WTC11 (cell line): Measurements from ENCODE around the gene RBPMS2. TPM values are rescaled to one million over a fixed set of nuclear protein-coding genes. Genes with fewer than 3 reads are reported as not detected.
A peak's percentile ranks its signal among the peaks of the same experiment; 100 is the strongest.

Experiments
- CBFB ChIP-seq: sonication (generic); formaldehyde crosslinking; IDR thresholded peaks from 2 replicates; pipeline ENCODE4 v1.8.1; 2022; ENCODE audit warnings: mild to moderate bottlenecking, low read depth, missing genetic modification reagents
- FOXK1 ChIP-seq: sonication (generic); formaldehyde crosslinking; IDR thresholded peaks from 2 replicates; pipeline ENCODE4 v1.8.0; 2022; ENCODE audit warnings: mild to moderate bottlenecking, moderate library complexity, missing genetic modification reagents
- FOXP1 ChIP-seq: sonication (generic); formaldehyde crosslinking; IDR thresholded peaks from 2 replicates; pipeline ENCODE4 v1.8.0; 2022; ENCODE audit warnings: missing genetic modification reagents, mild to moderate bottlenecking, moderate library complexity, borderline replicate concordance
- GABPB1 ChIP-seq: sonication (generic); formaldehyde crosslinking; IDR thresholded peaks from 2 replicates; pipeline ENCODE4 v1.8.1; 2023; ENCODE audit warnings: mild to moderate bottlenecking, missing genetic modification reagents
- IRF2 ChIP-seq: sonication (generic); formaldehyde crosslinking; IDR thresholded peaks from 2 replicates; pipeline ENCODE4 v1.8.0; 2022; ENCODE audit warnings: low read depth, missing genetic modification reagents, borderline replicate concordance
- JUN ChIP-seq: sonication (generic); formaldehyde crosslinking; IDR thresholded peaks from 2 replicates; pipeline ENCODE4 v1.8.0; 2023; ENCODE audit warnings: mild to moderate bottlenecking, missing genetic modification reagents
- MXD4 ChIP-seq: fragments of 250-450 bp; sonication (Bioruptor Pico); IDR thresholded peaks from 2 replicates; pipeline ENCODE4 v1.8.0; 2021; ENCODE audit warnings: mild to moderate bottlenecking, moderate library complexity, borderline replicate concordance
- NFE2L1 ChIP-seq: sonication (generic); formaldehyde crosslinking; IDR thresholded peaks from 2 replicates; pipeline ENCODE4 v1.8.1; 2023; ENCODE audit warnings: missing genetic modification reagents
- OVOL2 ChIP-seq: fragments of 250-450 bp; sonication (Bioruptor Pico); IDR thresholded peaks from 2 replicates; pipeline ENCODE4 v1.9.0; 2021; ENCODE audit warnings: mild to moderate bottlenecking, borderline replicate concordance
- SMAD3 ChIP-seq: sonication (generic); formaldehyde crosslinking; IDR thresholded peaks from 2 replicates; pipeline ENCODE4 v1.8.0; 2022; ENCODE audit warnings: missing genetic modification reagents, mild to moderate bottlenecking, borderline replicate concordance
- SP1 ChIP-seq: sonication (generic); formaldehyde crosslinking; conservative IDR thresholded peaks from 2 replicates; pipeline ENCODE4 v1.8.1; 2022; ENCODE audit warnings: missing genetic modification reagents
- ZNF138 ChIP-seq: sonication (generic); formaldehyde crosslinking; conservative IDR thresholded peaks from 2 replicates; pipeline ENCODE4 v1.8.1; 2022; ENCODE audit warnings: mild to moderate bottlenecking, moderate library complexity, missing genetic modification reagents
- ZNF396 ChIP-seq: fragments of 250-450 bp; sonication (Bioruptor Pico); IDR thresholded peaks from 2 replicates; pipeline ENCODE4 v1.8.0; 2021; ENCODE audit warnings: mild to moderate bottlenecking, moderate library complexity, borderline replicate concordance
- ZNF423 ChIP-seq: fragments of 250-450 bp; sonication (Bioruptor Pico); IDR thresholded peaks from 2 replicates; pipeline ENCODE4 v2.1.2; 2022; ENCODE audit warnings: mild to moderate bottlenecking, moderate library complexity
- ZNF671 ChIP-seq: fragments of 250-450 bp; sonication (Bioruptor Pico); IDR thresholded peaks from 2 replicates; pipeline ENCODE4 v1.8.0; 2021; ENCODE audit warnings: mild to moderate bottlenecking
- total RNA-seq: library from RNA; stranded (reverse); gene quantifications from 3 replicates; pipeline ENCODE4 v1.2.3, GENCODE V29; 2021
- TF ChIP-seq, protein P1 (sequence below): sonication (generic); formaldehyde crosslinking; IDR thresholded peaks from 2 replicates; pipeline ENCODE4 v1.8.0; 2022; ENCODE audit warnings: mild to moderate bottlenecking, missing genetic modification reagents
- TF ChIP-seq, protein P2 (sequence below): sonication (generic); formaldehyde crosslinking; IDR thresholded peaks from 2 replicates; pipeline ENCODE4 v1.8.1; 2022; ENCODE audit warnings: low read depth, mild to moderate bottlenecking, moderate library complexity, missing genetic modification reagents, borderline replicate concordance
- TF ChIP-seq, protein P3 (sequence below): sonication (generic); formaldehyde crosslinking; IDR thresholded peaks from 2 replicates; pipeline ENCODE4 v1.8.0; 2022; ENCODE audit warnings: mild to moderate bottlenecking, missing genetic modification reagents
- TF ChIP-seq, protein P4 (sequence below): sonication (generic); formaldehyde crosslinking; IDR thresholded peaks from 2 replicates; pipeline ENCODE4 v1.8.0; 2022; ENCODE audit warnings: mild to moderate bottlenecking, missing genetic modification reagents
- TF ChIP-seq, protein P5 (sequence below): sonication (generic); formaldehyde crosslinking; IDR thresholded peaks from 2 replicates; pipeline ENCODE4 v1.8.1; 2023; ENCODE audit warnings: mild to moderate bottlenecking, missing genetic modification reagents
- TF ChIP-seq, protein P6 (sequence below): sonication (generic); formaldehyde crosslinking; IDR thresholded peaks from 2 replicates; pipeline ENCODE4 v1.8.0; 2022; ENCODE audit warnings: missing genetic modification reagents
- TF ChIP-seq, protein P7 (sequence below): sonication (generic); formaldehyde crosslinking; IDR thresholded peaks from 2 replicates; pipeline ENCODE4 v1.8.1; 2022; ENCODE audit warnings: mild to moderate bottlenecking, missing genetic modification reagents, moderate library complexity, borderline replicate concordance
- TF ChIP-seq, protein P8 (sequence below): sonication (generic); formaldehyde crosslinking; IDR thresholded peaks from 2 replicates; pipeline ENCODE4 v1.8.0; 2023; ENCODE audit warnings: mild to moderate bottlenecking, missing genetic modification reagents
- TF ChIP-seq, protein P9 (sequence below): fragments of 250-450 bp; sonication (Bioruptor Pico); IDR thresholded peaks from 2 replicates; pipeline ENCODE4 v1.9.0; 2021; ENCODE audit warnings: mild to moderate bottlenecking

Gene RBPMS2
- total RNA-seq, 1 experiment from 2014 or later, result 195 TPM

DNA sequence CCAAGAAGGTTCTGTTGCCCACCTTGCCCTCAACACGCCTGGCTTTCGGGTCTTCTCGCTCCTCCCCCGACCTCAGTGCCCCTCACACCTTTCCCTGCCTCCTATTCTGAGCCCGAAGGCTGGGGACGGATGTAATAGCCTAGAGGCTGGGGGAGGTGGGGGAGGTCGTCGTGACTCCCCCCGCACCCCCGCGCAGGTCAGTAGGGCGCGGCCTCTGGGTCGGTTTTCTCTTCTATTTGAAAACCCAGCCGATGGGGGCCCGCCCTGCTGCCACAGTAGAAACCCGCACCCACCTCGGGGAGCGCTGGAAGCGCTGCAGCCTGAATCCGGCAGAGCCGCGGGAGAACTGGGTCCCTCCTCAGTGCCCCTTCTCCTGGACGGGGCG, 1.0 kb upstream of the RBPMS2 start (continued):
- TF ChIP-seq, protein P1, sequence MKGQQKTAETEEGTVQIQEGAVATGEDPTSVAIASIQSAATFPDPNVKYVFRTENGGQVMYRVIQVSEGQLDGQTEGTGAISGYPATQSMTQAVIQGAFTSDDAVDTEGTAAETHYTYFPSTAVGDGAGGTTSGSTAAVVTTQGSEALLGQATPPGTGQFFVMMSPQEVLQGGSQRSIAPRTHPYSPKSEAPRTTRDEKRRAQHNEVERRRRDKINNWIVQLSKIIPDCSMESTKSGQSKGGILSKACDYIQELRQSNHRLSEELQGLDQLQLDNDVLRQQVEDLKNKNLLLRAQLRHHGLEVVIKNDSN (CRISPR knock-in tag), result no peak
- TF ChIP-seq ZNF138, result no peak
- no peak for TF ChIP-seq JUN (CRISPR knock-in tag)
- TF ChIP-seq GABPB1, result no peak
- TF ChIP-seq IRF2, result no peak
- TF ChIP-seq ZNF423 (CRISPR knock-in tag), result no peak
- TF ChIP-seq MXD4, result no peak
- TF ChIP-seq, protein P2, sequence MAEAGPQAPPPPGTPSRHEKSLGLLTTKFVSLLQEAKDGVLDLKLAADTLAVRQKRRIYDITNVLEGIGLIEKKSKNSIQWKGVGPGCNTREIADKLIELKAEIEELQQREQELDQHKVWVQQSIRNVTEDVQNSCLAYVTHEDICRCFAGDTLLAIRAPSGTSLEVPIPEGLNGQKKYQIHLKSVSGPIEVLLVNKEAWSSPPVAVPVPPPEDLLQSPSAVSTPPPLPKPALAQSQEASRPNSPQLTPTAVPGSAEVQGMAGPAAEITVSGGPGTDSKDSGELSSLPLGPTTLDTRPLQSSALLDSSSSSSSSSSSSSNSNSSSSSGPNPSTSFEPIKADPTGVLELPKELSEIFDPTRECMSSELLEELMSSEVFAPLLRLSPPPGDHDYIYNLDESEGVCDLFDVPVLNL (CRISPR knock-in tag), result no peak
- TF ChIP-seq, protein P3, sequence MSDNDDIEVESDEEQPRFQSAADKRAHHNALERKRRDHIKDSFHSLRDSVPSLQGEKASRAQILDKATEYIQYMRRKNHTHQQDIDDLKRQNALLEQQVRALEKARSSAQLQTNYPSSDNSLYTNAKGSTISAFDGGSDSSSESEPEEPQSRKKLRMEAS, result peak; percentile 48; the same call in 1 of the 2 replicates
- TF ChIP-seq, protein P4, sequence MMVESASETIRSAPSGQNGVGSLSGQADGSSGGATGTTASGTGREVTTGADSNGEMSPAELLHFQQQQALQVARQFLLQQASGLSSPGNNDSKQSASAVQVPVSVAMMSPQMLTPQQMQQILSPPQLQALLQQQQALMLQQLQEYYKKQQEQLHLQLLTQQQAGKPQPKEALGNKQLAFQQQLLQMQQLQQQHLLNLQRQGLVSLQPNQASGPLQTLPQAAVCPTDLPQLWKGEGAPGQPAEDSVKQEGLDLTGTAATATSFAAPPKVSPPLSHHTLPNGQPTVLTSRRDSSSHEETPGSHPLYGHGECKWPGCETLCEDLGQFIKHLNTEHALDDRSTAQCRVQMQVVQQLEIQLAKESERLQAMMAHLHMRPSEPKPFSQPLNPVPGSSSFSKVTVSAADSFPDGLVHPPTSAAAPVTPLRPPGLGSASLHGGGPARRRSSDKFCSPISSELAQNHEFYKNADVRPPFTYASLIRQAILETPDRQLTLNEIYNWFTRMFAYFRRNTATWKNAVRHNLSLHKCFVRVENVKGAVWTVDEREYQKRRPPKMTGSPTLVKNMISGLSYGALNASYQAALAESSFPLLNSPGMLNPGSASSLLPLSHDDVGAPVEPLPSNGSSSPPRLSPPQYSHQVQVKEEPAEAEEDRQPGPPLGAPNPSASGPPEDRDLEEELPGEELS (CRISPR knock-in tag), result no peak
- TF ChIP-seq, protein P5, sequence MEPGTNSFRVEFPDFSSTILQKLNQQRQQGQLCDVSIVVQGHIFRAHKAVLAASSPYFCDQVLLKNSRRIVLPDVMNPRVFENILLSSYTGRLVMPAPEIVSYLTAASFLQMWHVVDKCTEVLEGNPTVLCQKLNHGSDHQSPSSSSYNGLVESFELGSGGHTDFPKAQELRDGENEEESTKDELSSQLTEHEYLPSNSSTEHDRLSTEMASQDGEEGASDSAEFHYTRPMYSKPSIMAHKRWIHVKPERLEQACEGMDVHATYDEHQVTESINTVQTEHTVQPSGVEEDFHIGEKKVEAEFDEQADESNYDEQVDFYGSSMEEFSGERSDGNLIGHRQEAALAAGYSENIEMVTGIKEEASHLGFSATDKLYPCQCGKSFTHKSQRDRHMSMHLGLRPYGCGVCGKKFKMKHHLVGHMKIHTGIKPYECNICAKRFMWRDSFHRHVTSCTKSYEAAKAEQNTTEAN, result no peak
- TF ChIP-seq FOXP1 (CRISPR knock-in tag), result no peak
- no peak for TF ChIP-seq FOXK1 (CRISPR knock-in tag)
- TF ChIP-seq, protein P6, sequence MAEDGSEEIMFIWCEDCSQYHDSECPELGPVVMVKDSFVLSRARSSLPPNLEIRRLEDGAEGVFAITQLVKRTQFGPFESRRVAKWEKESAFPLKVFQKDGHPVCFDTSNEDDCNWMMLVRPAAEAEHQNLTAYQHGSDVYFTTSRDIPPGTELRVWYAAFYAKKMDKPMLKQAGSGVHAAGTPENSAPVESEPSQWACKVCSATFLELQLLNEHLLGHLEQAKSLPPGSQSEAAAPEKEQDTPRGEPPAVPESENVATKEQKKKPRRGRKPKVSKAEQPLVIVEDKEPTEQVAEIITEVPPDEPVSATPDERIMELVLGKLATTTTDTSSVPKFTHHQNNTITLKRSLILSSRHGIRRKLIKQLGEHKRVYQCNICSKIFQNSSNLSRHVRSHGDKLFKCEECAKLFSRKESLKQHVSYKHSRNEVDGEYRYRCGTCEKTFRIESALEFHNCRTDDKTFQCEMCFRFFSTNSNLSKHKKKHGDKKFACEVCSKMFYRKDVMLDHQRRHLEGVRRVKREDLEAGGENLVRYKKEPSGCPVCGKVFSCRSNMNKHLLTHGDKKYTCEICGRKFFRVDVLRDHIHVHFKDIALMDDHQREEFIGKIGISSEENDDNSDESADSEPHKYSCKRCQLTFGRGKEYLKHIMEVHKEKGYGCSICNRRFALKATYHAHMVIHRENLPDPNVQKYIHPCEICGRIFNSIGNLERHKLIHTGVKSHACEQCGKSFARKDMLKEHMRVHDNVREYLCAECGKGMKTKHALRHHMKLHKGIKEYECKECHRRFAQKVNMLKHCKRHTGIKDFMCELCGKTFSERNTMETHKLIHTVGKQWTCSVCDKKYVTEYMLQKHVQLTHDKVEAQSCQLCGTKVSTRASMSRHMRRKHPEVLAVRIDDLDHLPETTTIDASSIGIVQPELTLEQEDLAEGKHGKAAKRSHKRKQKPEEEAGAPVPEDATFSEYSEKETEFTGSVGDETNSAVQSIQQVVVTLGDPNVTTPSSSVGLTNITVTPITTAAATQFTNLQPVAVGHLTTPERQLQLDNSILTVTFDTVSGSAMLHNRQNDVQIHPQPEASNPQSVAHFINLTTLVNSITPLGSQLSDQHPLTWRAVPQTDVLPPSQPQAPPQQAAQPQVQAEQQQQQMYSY, result no peak
- TF ChIP-seq, protein P7, sequence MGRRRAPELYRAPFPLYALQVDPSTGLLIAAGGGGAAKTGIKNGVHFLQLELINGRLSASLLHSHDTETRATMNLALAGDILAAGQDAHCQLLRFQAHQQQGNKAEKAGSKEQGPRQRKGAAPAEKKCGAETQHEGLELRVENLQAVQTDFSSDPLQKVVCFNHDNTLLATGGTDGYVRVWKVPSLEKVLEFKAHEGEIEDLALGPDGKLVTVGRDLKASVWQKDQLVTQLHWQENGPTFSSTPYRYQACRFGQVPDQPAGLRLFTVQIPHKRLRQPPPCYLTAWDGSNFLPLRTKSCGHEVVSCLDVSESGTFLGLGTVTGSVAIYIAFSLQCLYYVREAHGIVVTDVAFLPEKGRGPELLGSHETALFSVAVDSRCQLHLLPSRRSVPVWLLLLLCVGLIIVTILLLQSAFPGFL (CRISPR knock-in tag), result no peak
- TF ChIP-seq SP1 (CRISPR knock-in tag), result 0 out of 2 replicates have a peak, but pooled peaks have one; percentile 47
- TF ChIP-seq, protein P8, sequence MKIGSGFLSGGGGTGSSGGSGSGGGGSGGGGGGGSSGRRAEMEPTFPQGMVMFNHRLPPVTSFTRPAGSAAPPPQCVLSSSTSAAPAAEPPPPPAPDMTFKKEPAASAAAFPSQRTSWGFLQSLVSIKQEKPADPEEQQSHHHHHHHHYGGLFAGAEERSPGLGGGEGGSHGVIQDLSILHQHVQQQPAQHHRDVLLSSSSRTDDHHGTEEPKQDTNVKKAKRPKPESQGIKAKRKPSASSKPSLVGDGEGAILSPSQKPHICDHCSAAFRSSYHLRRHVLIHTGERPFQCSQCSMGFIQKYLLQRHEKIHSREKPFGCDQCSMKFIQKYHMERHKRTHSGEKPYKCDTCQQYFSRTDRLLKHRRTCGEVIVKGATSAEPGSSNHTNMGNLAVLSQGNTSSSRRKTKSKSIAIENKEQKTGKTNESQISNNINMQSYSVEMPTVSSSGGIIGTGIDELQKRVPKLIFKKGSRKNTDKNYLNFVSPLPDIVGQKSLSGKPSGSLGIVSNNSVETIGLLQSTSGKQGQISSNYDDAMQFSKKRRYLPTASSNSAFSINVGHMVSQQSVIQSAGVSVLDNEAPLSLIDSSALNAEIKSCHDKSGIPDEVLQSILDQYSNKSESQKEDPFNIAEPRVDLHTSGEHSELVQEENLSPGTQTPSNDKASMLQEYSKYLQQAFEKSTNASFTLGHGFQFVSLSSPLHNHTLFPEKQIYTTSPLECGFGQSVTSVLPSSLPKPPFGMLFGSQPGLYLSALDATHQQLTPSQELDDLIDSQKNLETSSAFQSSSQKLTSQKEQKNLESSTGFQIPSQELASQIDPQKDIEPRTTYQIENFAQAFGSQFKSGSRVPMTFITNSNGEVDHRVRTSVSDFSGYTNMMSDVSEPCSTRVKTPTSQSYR (CRISPR knock-in tag), result no peak; the same call in 1 of the 2 replicates
- TF ChIP-seq, protein P9, sequence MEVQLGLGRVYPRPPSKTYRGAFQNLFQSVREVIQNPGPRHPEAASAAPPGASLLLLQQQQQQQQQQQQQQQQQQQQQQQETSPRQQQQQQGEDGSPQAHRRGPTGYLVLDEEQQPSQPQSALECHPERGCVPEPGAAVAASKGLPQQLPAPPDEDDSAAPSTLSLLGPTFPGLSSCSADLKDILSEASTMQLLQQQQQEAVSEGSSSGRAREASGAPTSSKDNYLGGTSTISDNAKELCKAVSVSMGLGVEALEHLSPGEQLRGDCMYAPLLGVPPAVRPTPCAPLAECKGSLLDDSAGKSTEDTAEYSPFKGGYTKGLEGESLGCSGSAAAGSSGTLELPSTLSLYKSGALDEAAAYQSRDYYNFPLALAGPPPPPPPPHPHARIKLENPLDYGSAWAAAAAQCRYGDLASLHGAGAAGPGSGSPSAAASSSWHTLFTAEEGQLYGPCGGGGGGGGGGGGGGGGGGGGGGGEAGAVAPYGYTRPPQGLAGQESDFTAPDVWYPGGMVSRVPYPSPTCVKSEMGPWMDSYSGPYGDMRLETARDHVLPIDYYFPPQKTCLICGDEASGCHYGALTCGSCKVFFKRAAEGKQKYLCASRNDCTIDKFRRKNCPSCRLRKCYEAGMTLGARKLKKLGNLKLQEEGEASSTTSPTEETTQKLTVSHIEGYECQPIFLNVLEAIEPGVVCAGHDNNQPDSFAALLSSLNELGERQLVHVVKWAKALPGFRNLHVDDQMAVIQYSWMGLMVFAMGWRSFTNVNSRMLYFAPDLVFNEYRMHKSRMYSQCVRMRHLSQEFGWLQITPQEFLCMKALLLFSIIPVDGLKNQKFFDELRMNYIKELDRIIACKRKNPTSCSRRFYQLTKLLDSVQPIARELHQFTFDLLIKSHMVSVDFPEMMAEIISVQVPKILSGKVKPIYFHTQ (CRISPR knock-in tag), result no peak
- no peak for TF ChIP-seq OVOL2 (CRISPR knock-in tag)
- TF ChIP-seq ZNF396 (CRISPR knock-in tag), result no peak
- no peak for TF ChIP-seq ZNF671 (CRISPR knock-in tag)
- 0 out of 2 replicates have a peak, but pooled peaks have one; percentile 44 for TF ChIP-seq NFE2L1 (CRISPR knock-in tag)
- no peak for TF ChIP-seq SMAD3
- no peak for TF ChIP-seq CBFB (CRISPR knock-in tag)
